ENCODE measurements around the gene EFNB1. TPM values are rescaled to one million over a fixed set of nuclear protein-coding genes. Genes with fewer than 3 reads are reported as not detected.
A peak's percentile ranks its signal among the peaks of the same experiment; 100 is the strongest.
"Not testable (repeated sequence)": the region's sequence is repeated elsewhere in the genome, so short reads cannot be mapped to it uniquely, and the experiment has no call there.

EFNB1 gene
- total and polyA plus RNA-seq, 3 experiments from 2014 or later = 4.8 to 7.7 (median 7.2) TPM

GRCh38 chrX:68798400-68798799 is 30.4 kb upstream of the EFNB1 start:
- H3K9me3 ChIP-seq (ENCODE audit: low read length); POLR2A ChIA-PET; H3K27ac ChIP-seq (ENCODE audit: low read depth, low read length); H3K36me3 ChIP-seq (ENCODE audit: insufficient read depth, low read length); H3K4me1 Mint-ChIP-seq; H3K4me3 Mint-ChIP-seq; H3K4me1 ChIP-seq (ENCODE audit: insufficient read depth, low read length); DNase-seq; CTCF ChIA-PET; H3K4me3 ChIP-seq (ENCODE audit: low read length); H3K36me3 Mint-ChIP-seq; H3K27me3 ChIP-seq (ENCODE audit: insufficient read depth, low read length, poor library complexity, severe bottlenecking); H3K27ac Mint-ChIP-seq: not testable (repeated sequence)
- Mint-ChIP-seq H3K9me3 (peaks cover 0 to 19% (median 12%) of the 10 kb centered on the region in 5 donors), H3K27me3 (peaks cover 5 to 11% of the 10 kb centered on the region in 2 donors)

GRCh38 chrX:68801737-68802290 is 27.0 kb upstream of the EFNB1 start:
- no peaks in the 10 kb centered on the region for H3K4me1 ChIP-seq (ENCODE audit: insufficient read depth, low read length)
- no peaks in the 10 kb centered on the region for H3K4me1 Mint-ChIP-seq
- no peak overlapping the region for H3K4me3 ChIP-seq (ENCODE audit: low read length)
- no peak overlapping the region for H3K27ac Mint-ChIP-seq
- no peaks in the 10 kb centered on the region for H3K27me3 ChIP-seq (ENCODE audit: insufficient read depth, low read length, poor library complexity, severe bottlenecking)
- H3K27me3 Mint-ChIP-seq = peaks cover 6 to 12% of the 10 kb centered on the region in 2 donors
- ChIA-PET POLR2A (no interaction called here), CTCF (no interaction called here)
- no peak overlapping the region for H3K27ac ChIP-seq (ENCODE audit: low read depth, low read length)
- H3K4me3 Mint-ChIP-seq = no peak overlapping the region
- DNase-seq = no peak
- H3K9me3 ChIP-seq (ENCODE audit: low read length) = no peaks in the 10 kb centered on the region
- H3K36me3 Mint-ChIP-seq = no peaks in the 10 kb centered on the region
- H3K36me3 ChIP-seq (ENCODE audit: insufficient read depth, low read length) = no peaks in the 10 kb centered on the region
- H3K9me3 Mint-ChIP-seq = peaks cover 0 to 19% (median 9%) of the 10 kb centered on the region in 5 donors

- Mint-ChIP-seq H3K36me3 (no peaks in the 10 kb centered on the region), H3K4me1 (no peaks in the 10 kb centered on the region), H3K9me3 (no peaks in the 10 kb centered on the region), H3K27ac (no peak overlapping the region), H3K27me3 (peaks cover 3 to 18% of the 10 kb centered on the region in 2 donors), H3K4me3 (no peak overlapping the region)
- ChIA-PET CTCF (no interaction called here), POLR2A (interaction anchor here (0.7 kb wide), 1 partner anchor 191 kb away, joined by 4 read pairs; no protein-coding TSS in a partner anchor)
- H3K27ac ChIP-seq (ENCODE audit: low read depth, low read length) = no peak overlapping the region
- H3K4me1 ChIP-seq (ENCODE audit: insufficient read depth, low read length) = no peaks in the 10 kb centered on the region
- H3K27me3 ChIP-seq (ENCODE audit: insufficient read depth, low read length, poor library complexity, severe bottlenecking) = no peaks in the 10 kb centered on the region
- no peak for DNase-seq
- H3K9me3 ChIP-seq (ENCODE audit: low read length) = no peaks in the 10 kb centered on the region
- H3K4me3 ChIP-seq (ENCODE audit: low read length) = no peak overlapping the region
- no peaks in the 10 kb centered on the region for H3K36me3 ChIP-seq (ENCODE audit: insufficient read depth, low read length)
Observed at GRCh38 chrX:68807818-68808217, 21.0 kb upstream of the EFNB1 start.

GRCh38 chrX:68808686-68809357 is 20.0 kb upstream of the EFNB1 start:
- Mint-ChIP-seq H3K27ac (no peak overlapping the region), H3K27me3 (peaks cover 3 to 17% of the 10 kb centered on the region in 2 donors), H3K36me3 (no peaks in the 10 kb centered on the region), H3K4me3 (no peak overlapping the region), H3K9me3 (no peaks in the 10 kb centered on the region), H3K4me1 (no peaks in the 10 kb centered on the region)
- Histone ChIP-seq H3K27ac (ENCODE audit: low read depth, low read length) (no peak overlapping the region), H3K9me3 (ENCODE audit: low read length) (no peaks in the 10 kb centered on the region), H3K4me3 (ENCODE audit: low read length) (no peak overlapping the region), H3K27me3 (ENCODE audit: insufficient read depth, low read length, poor library complexity, severe bottlenecking) (no peaks in the 10 kb centered on the region), H3K4me1 (ENCODE audit: insufficient read depth, low read length) (no peaks in the 10 kb centered on the region), H3K36me3 (ENCODE audit: insufficient read depth, low read length) (no peaks in the 10 kb centered on the region)
- ChIA-PET POLR2A (no interaction called here), CTCF (no interaction called here)
- DNase-seq = no peak

GRCh38 chrX:68820476-68821110 is 8.2 kb upstream of the EFNB1 start:
- CTCF ChIA-PET = no interaction called here
- no peaks in the 10 kb centered on the region for H3K36me3 Mint-ChIP-seq
- H3K9me3 ChIP-seq (ENCODE audit: low read length) = no peaks in the 10 kb centered on the region

GRCh38 chrX:68821616-68822015 is 7.2 kb upstream of the EFNB1 start:
- Mint-ChIP-seq H3K27me3 (no peaks in the 10 kb centered on the region), H3K4me1 (peaks cover 0 to 6% (median 2%) of the 10 kb centered on the region in 3 donors), H3K4me3 (peak overlapping the region in 1 of 7 donors; percentile 9), H3K9me3 (no peaks in the 10 kb centered on the region), H3K36me3 (no peaks in the 10 kb centered on the region), H3K27ac (no peak overlapping the region)
- Histone ChIP-seq H3K27ac (ENCODE audit: low read depth, low read length) (no peak overlapping the region), H3K4me3 (ENCODE audit: low read length) (no peak overlapping the region), H3K36me3 (ENCODE audit: insufficient read depth, low read length) (no peaks in the 10 kb centered on the region), H3K4me1 (ENCODE audit: insufficient read depth, low read length) (no peaks in the 10 kb centered on the region), H3K9me3 (ENCODE audit: low read length) (no peaks in the 10 kb centered on the region), H3K27me3 (ENCODE audit: insufficient read depth, low read length, poor library complexity, severe bottlenecking) (no peaks in the 10 kb centered on the region)
- DNase-seq = no peak
- ChIA-PET CTCF (interaction anchor here (1.5 kb wide), 1 partner anchor 401 kb away, joined by 6 read pairs; no protein-coding TSS in a partner anchor), POLR2A (no interaction called here)

More at GRCh38 chrX:68820476-68821110, 8.2 kb upstream of the EFNB1 start:
- Mint-ChIP-seq H3K4me3 (no peak overlapping the region), H3K27ac (peak overlapping the region in 1 of 8 donors; percentile 19), H3K4me1 (peaks cover 0 to 6% (median 2%) of the 10 kb centered on the region in 3 donors), H3K9me3 (no peaks in the 10 kb centered on the region), H3K27me3 (no peaks in the 10 kb centered on the region)
- POLR2A ChIA-PET = no interaction called here
- no peaks in the 10 kb centered on the region for H3K27me3 ChIP-seq (ENCODE audit: insufficient read depth, low read length, poor library complexity, severe bottlenecking)
- H3K27ac ChIP-seq (ENCODE audit: low read depth, low read length) = no peak overlapping the region
- H3K4me1 ChIP-seq (ENCODE audit: insufficient read depth, low read length) = no peaks in the 10 kb centered on the region
- no peak for DNase-seq
- no peak overlapping the region for H3K4me3 ChIP-seq (ENCODE audit: low read length)
- no peaks in the 10 kb centered on the region for H3K36me3 ChIP-seq (ENCODE audit: insufficient read depth, low read length)

- Mint-ChIP-seq H3K4me1 (peaks cover 2 to 7% (median 2%) of the 10 kb centered on the region in 3 donors), H3K36me3 (no peaks in the 10 kb centered on the region), H3K27me3 (no peaks in the 10 kb centered on the region), H3K9me3 (no peaks in the 10 kb centered on the region), H3K4me3 (no peak overlapping the region), H3K27ac (peak overlapping the region in 1 of 8 donors; percentile 70)
- H3K36me3 ChIP-seq (ENCODE audit: insufficient read depth, low read length) = no peaks in the 10 kb centered on the region
- no peaks in the 10 kb centered on the region for H3K9me3 ChIP-seq (ENCODE audit: low read length)
- no peak overlapping the region for H3K4me3 ChIP-seq (ENCODE audit: low read length)
- CTCF ChIA-PET = interaction anchor here (0.7 to 1.7 kb wide), 5 partner anchors 11 to 464 kb away, joined by 3 to 6 read pairs (median 3); no protein-coding TSS in a partner anchor
- no peaks in the 10 kb centered on the region for H3K27me3 ChIP-seq (ENCODE audit: insufficient read depth, low read length, poor library complexity, severe bottlenecking)
- no peak for DNase-seq
- no peaks in the 10 kb centered on the region for H3K4me1 ChIP-seq (ENCODE audit: insufficient read depth, low read length)
- POLR2A ChIA-PET = no interaction called here
- H3K27ac ChIP-seq (ENCODE audit: low read depth, low read length) = no peak overlapping the region
Observed at GRCh38 chrX:68822641-68823410, 6.0 kb upstream of the EFNB1 start.

Measured in CD8-positive, alpha-beta memory T cell (primary cell).